Stomach (tissue), 4 donors: ENCODE results near the gene PPP1R37.

Source experiments
- EP300 ChIP-seq: sonication (generic); formaldehyde crosslinking; IDR thresholded peaks from one replicate; pipeline ENCODE4 v1.6.1; 2017; ENCODE audit warnings: antibody characterized with exemption
- POLR2A ChIP-seq, 4 donors: fragments of 450-650 bp; IDR thresholded peaks; one replicate each; pipeline ENCODE4 v1.6.1; 2016; ENCODE audit warnings: antibody characterized with exemption in 4 of 4, control low read depth in 2 of 4, mild to moderate bottlenecking in 1 of 4, moderate library complexity in 1 of 4
- POLR2AphosphoS5 ChIP-seq, 3 donors: sonication (generic); formaldehyde crosslinking; IDR thresholded peaks; one replicate each; pipeline ENCODE4 v1.6.1; 2016; ENCODE audit warnings: antibody characterized with exemption in 3 of 3
- TF ChIP-seq, protein P1 (sequence below), 7 experiments: fragments of 450-650 bp in 4 of 7; fragments of 200-600 bp in 3 of 7; sonication (generic) in 3 of 7; IDR thresholded peaks; one replicate each; pipeline ENCODE4 v1.5.1; 2016 to 2019; ENCODE audit warnings: antibody characterized with exemption in 7 of 7, control low read depth in 2 of 7, mild to moderate bottlenecking in 1 of 7

GRCh38 chr19:45079911-45080370, 13.0 kb upstream of the PPP1R37 start:
- TF ChIP-seq, protein P1, sequence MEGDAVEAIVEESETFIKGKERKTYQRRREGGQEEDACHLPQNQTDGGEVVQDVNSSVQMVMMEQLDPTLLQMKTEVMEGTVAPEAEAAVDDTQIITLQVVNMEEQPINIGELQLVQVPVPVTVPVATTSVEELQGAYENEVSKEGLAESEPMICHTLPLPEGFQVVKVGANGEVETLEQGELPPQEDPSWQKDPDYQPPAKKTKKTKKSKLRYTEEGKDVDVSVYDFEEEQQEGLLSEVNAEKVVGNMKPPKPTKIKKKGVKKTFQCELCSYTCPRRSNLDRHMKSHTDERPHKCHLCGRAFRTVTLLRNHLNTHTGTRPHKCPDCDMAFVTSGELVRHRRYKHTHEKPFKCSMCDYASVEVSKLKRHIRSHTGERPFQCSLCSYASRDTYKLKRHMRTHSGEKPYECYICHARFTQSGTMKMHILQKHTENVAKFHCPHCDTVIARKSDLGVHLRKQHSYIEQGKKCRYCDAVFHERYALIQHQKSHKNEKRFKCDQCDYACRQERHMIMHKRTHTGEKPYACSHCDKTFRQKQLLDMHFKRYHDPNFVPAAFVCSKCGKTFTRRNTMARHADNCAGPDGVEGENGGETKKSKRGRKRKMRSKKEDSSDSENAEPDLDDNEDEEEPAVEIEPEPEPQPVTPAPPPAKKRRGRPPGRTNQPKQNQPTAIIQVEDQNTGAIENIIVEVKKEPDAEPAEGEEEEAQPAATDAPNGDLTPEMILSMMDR (IDR thresholded peaks at IDR 0.05) = no peak
- TF ChIP-seq EP300 (no peak), POLR2A (IDR thresholded peaks at IDR 0.05) (no peak), POLR2AphosphoS5 (IDR thresholded peaks at IDR 0.05) (peak in 1 of 3 donors; percentile 59)
